CD14-positive monocyte (primary cell): ENCODE results near the gene CNBP. TPM values are rescaled to one million over a fixed set of nuclear protein-coding genes. Genes with fewer than 3 reads are reported as not detected.
A peak's percentile ranks its signal among the peaks of the same experiment; 100 is the strongest.

ENCODE experiments used
- DNase-seq, 3 donors: peaks; one replicate each; pipeline ENCODE4 v3.0.0-alpha.2; 2011 to 2022
- H2AFZ ChIP-seq: 2 replicates; pipeline ENCODE4 v1.6.0; 2012; ENCODE audit warnings: mild to moderate bottlenecking, low read depth, low read length, inconsistent platforms; ENCODE audit not compliant: insufficient read depth, poor library complexity, severe bottlenecking
- H3K27ac ChIP-seq, 2 donors: 1 replicate in 1 of 2; 2 replicates in 1 of 2; pipeline ENCODE4 v1.5.1; 2012 to 2013; ENCODE audit warnings: low read length in 2 of 2, control low read depth in 1 of 2, inconsistent platforms in 1 of 2, low read depth in 1 of 2, mild to moderate bottlenecking in 1 of 2
- H3K27me3 ChIP-seq, 2 donors: one replicate each; pipeline versions ENCODE4 v1.6.0 to v1.6.1; 2011 to 2013; ENCODE audit warnings: low read length in 2 of 2; ENCODE audit not compliant: control insufficient read depth in 2 of 2, insufficient read depth in 2 of 2
- H3K36me3 ChIP-seq, 2 donors: replicated peaks in 1 of 2; 1 replicate in 1 of 2; 2 replicates in 1 of 2; pipeline versions ENCODE4 v1.5.1 to v1.6.1; 2012 to 2013; ENCODE audit warnings: low read length in 2 of 2, control low read depth in 1 of 2, inconsistent platforms in 1 of 2, mild to moderate bottlenecking in 1 of 2; ENCODE audit not compliant: insufficient read depth in 2 of 2, control insufficient read depth in 1 of 2
- H3K4me1 ChIP-seq, 2 donors: 1 replicate in 1 of 2; 2 replicates in 1 of 2; pipeline versions ENCODE4 v1.5.1 to v1.6.1; 2012 to 2013; ENCODE audit warnings: low read length in 2 of 2, control low read depth in 1 of 2, inconsistent platforms in 1 of 2, mild to moderate bottlenecking in 1 of 2, moderate library complexity in 1 of 2; ENCODE audit not compliant: insufficient read depth in 2 of 2, control insufficient read depth in 1 of 2
- H3K4me2 ChIP-seq: replicated peaks from 2 replicates; pipeline ENCODE3; 2012; ENCODE audit warnings: low read length, moderate library complexity, mild to moderate bottlenecking; ENCODE audit not compliant: poor library complexity, severe bottlenecking; ENCODE audit errors: extremely low read depth
- H3K4me3 ChIP-seq, 3 experiments: fragments of 200-600 bp in 1 of 3; sonication (generic) in 1 of 3; replicated peaks in 1 of 3; 1 replicate in 2 of 3; 2 replicates in 1 of 3; pipeline ENCODE4 v1.5.1; 2011 to 2013; ENCODE audit warnings: low read length in 3 of 3, mild to moderate bottlenecking in 3 of 3, control low read depth in 2 of 3, low read depth in 2 of 3, inconsistent platforms in 1 of 3, moderate library complexity in 1 of 3
- H3K79me2 ChIP-seq: 2 replicates; pipeline ENCODE4 v1.6.0; 2012; ENCODE audit warnings: mild to moderate bottlenecking, control low read depth, inconsistent platforms, low read length, moderate library complexity; ENCODE audit not compliant: insufficient read depth
- H3K9ac ChIP-seq: 2 replicates; pipeline ENCODE4 v1.6.0; 2017; ENCODE audit warnings: low read length, mild to moderate bottlenecking; ENCODE audit not compliant: insufficient read depth, poor library complexity, severe bottlenecking
- H3K9me3 ChIP-seq, 2 donors: replicated peaks in 1 of 2; 1 replicate in 1 of 2; 2 replicates in 1 of 2; pipeline versions ENCODE4 v1.5.1 to v1.6.1; 2012 to 2013; ENCODE audit warnings: low read length in 2 of 2, control low read depth in 1 of 2; ENCODE audit not compliant: control insufficient read depth in 1 of 2, insufficient read depth in 1 of 2
- H4K20me1 ChIP-seq: 2 replicates; pipeline ENCODE4 v1.6.0; 2012; ENCODE audit warnings: mild to moderate bottlenecking, low read length, control low read depth, moderate library complexity; ENCODE audit not compliant: insufficient read depth
- H3K27ac Mint-ChIP-seq, 7 donors: one replicate each; pipeline ENCODE4 v1.8.0; 2020; ENCODE audit warnings: mild to moderate bottlenecking in 7 of 7, mixed read lengths in 7 of 7, moderate library complexity in 6 of 7, inconsistent platforms in 2 of 7
- H3K27me3 Mint-ChIP-seq, 3 donors: one replicate each; pipeline ENCODE4 v1.8.0; 2021 to 2022; ENCODE audit warnings: low read depth in 3 of 3, mild to moderate bottlenecking in 3 of 3, mixed read lengths in 3 of 3, moderate library complexity in 3 of 3, inconsistent platforms in 1 of 3
- H3K36me3 Mint-ChIP-seq, 2 donors: one replicate each; pipeline ENCODE4 v1.8.0; 2020; ENCODE audit warnings: mixed read lengths in 2 of 2, inconsistent platforms in 1 of 2, mild to moderate bottlenecking in 1 of 2
- H3K4me1 Mint-ChIP-seq: one replicate; pipeline ENCODE4 v1.8.0; 2020; ENCODE audit warnings: mild to moderate bottlenecking, mixed read lengths
- H3K4me3 Mint-ChIP-seq, 2 donors: one replicate each; pipeline ENCODE4 v1.8.0; 2020; ENCODE audit warnings: mild to moderate bottlenecking in 2 of 2, mixed read lengths in 2 of 2, moderate library complexity in 1 of 2
- H3K9me3 Mint-ChIP-seq, 7 donors: one replicate each; pipeline ENCODE4 v1.8.0; 2020 to 2022; ENCODE audit warnings: mixed read lengths in 7 of 7, mild to moderate bottlenecking in 6 of 7, moderate library complexity in 6 of 7, inconsistent platforms in 2 of 7
- WGBS: methylation state at CpG from one replicate; pipeline ENCODE4 v1.1.5; 2013; ENCODE audit warnings: missing lambda C conversion rate; ENCODE audit not compliant: insufficient coverage; 5-methylcytosine and 5-hydroxymethylcytosine counted together
- intact Hi-C, 2 donors: fragments of 100-400 bp; cut with micrococcal nuclease; formaldehyde crosslinking; loops; one replicate each; pipeline versions ENCODE4 v1.15.0 to v1.15.1; 2023
- polyA plus RNA-seq, 3 donors: library from polyadenylated mRNA; depleted of rRNA in 1 of 3; unstranded in 2 of 3; stranded (reverse) in 1 of 3; fragments of 300-500 nt in 2 of 3; fragments of >200 nt in 1 of 3; fragmentation: Illumina TruSeq in 2 of 3; gene quantifications; 1 replicate in 2 of 3; 2 replicates in 1 of 3; pipeline ENCODE4 v1.2.3, GENCODE V29; 2012 to 2021
- TF ChIP-seq, protein P1 (sequence below): fragments of 200-600 bp; IDR thresholded peaks from one replicate; pipeline ENCODE4 v1.8.0; 2022; ENCODE audit warnings: antibody characterized with exemption, mild to moderate bottlenecking

CNBP gene
- polyA plus RNA-seq, 3 donors = 354 to 946 (median 845) TPM

DNA sequence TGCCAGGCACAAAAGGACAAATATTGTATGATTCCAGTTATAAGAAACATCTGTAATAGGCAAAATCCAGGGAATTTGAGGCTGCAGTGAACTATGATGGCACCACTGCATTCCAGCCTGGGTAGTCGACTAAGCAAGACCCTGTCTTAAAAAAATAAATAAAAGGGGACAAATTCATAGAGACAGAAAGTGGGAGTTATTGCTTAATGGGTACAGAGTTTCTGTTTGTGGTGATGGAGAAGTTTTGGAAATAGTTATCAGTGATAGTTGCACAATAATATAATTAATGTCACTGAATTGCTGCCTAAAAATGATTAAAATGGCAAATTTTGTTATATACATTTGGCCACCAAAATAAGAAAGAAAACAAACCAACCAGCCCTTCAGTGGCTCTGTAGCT, 27.6 kb upstream of the CNBP start:
- H3K4me2 ChIP-seq = peak overlapping the region; percentile 1
- no peaks in the 10 kb centered on the region for H3K27me3 ChIP-seq
- H3K4me1 ChIP-seq = peaks cover 12 to 15% of the 10 kb centered on the region in 2 donors
- peaks cover 0 to under 1% (median 0%) of the 10 kb centered on the region in 3 donors for H3K27me3 Mint-ChIP-seq
- intact Hi-C loops = no loop called here
- no peak overlapping the region for H3K4me3 Mint-ChIP-seq
- H3K36me3 ChIP-seq = no peaks in the 10 kb centered on the region
- H3K9me3 Mint-ChIP-seq = peaks cover 0 to 3% (median 0%) of the 10 kb centered on the region in 7 donors
- H3K27ac ChIP-seq = peak overlapping the region; percentile 27 to 52
- H3K36me3 Mint-ChIP-seq = no peaks in the 10 kb centered on the region
- H3K27ac Mint-ChIP-seq = peak overlapping the region in 3 of 7 donors; percentile 52 to 88 (median 82)
- no peaks in the 10 kb centered on the region for H4K20me1 ChIP-seq
- no CpG with 5 or more reads among the region's 1 CpG for WGBS
- no peak for DNase-seq
- no peaks in the 10 kb centered on the region for H3K79me2 ChIP-seq
- no peaks in the 10 kb centered on the region for H3K9me3 ChIP-seq
- TF ChIP-seq, protein P1, sequence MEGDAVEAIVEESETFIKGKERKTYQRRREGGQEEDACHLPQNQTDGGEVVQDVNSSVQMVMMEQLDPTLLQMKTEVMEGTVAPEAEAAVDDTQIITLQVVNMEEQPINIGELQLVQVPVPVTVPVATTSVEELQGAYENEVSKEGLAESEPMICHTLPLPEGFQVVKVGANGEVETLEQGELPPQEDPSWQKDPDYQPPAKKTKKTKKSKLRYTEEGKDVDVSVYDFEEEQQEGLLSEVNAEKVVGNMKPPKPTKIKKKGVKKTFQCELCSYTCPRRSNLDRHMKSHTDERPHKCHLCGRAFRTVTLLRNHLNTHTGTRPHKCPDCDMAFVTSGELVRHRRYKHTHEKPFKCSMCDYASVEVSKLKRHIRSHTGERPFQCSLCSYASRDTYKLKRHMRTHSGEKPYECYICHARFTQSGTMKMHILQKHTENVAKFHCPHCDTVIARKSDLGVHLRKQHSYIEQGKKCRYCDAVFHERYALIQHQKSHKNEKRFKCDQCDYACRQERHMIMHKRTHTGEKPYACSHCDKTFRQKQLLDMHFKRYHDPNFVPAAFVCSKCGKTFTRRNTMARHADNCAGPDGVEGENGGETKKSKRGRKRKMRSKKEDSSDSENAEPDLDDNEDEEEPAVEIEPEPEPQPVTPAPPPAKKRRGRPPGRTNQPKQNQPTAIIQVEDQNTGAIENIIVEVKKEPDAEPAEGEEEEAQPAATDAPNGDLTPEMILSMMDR = no peak
- no peak overlapping the region for H3K4me3 ChIP-seq
- no peak overlapping the region for H3K9ac ChIP-seq
- peaks cover 21% of the 10 kb centered on the region for H3K4me1 Mint-ChIP-seq
- peak overlapping the region; percentile 50 for H2AFZ ChIP-seq

DNA sequence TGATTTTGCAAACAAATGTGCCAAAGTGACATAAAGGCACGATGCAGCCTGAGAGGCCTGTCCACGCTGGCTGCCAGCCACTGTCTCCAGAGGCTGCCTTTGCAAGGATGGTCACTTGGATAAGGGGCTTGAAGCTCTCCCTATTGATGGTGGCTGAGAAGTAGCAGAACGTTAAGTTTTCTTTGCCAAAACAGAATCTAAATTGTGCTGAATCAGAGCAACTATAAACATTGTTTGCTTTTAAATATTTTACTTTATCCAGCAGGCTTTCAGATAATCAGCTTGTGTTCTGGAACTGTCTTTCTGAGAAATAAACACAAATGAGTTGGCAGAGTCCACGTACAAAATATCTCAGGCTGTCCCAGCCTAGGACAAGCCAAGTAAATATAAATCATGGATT, 23.8 kb upstream of the CNBP start:
- WGBS = 60% methylated on average over 1 of the region's 4 CpGs
- Mint-ChIP-seq H3K27ac (no peak overlapping the region), H3K36me3 (peaks cover 0 to 2% of the 10 kb centered on the region in 2 donors)

More for the DNA sequence above, 23.8 kb upstream of the CNBP start:
- Histone ChIP-seq H3K27ac (no peak overlapping the region), H3K79me2 (no peaks in the 10 kb centered on the region), H3K36me3 (no peaks in the 10 kb centered on the region), H3K9ac (no peak overlapping the region), H3K4me3 (no peak overlapping the region), H2AFZ (peak overlapping the region; percentile 7), H3K4me2 (no peak overlapping the region), H3K27me3 (no peaks in the 10 kb centered on the region), H3K4me1 (peaks cover 12 to 15% of the 10 kb centered on the region in 2 donors), H3K9me3 (no peaks in the 10 kb centered on the region), H4K20me1 (no peaks in the 10 kb centered on the region)
- H3K9me3 Mint-ChIP-seq = peaks cover 0 to 3% (median 0%) of the 10 kb centered on the region in 7 donors
- peaks cover 24% of the 10 kb centered on the region for H3K4me1 Mint-ChIP-seq
- TF ChIP-seq, protein P1 = no peak
- DNase-seq = no peak
- intact Hi-C loops = no loop called here
- peaks cover 0 to 2% (median 0%) of the 10 kb centered on the region in 3 donors for H3K27me3 Mint-ChIP-seq
- H3K4me3 Mint-ChIP-seq = no peak overlapping the region
